ENCODE results near the gene MACROD1. TPM values are rescaled to one million over a fixed set of nuclear protein-coding genes. Genes with fewer than 3 reads are reported as not detected.
"Not testable (repeated sequence)": the region's sequence is repeated elsewhere in the genome, so short reads cannot be mapped to it uniquely, and the experiment has no call there.

Gene MACROD1
- total RNA-seq, 1 donor from 2014 or later: 12.3 TPM

- Histone ChIP-seq H3K36me3 (ENCODE audit: control insufficient read depth, insufficient read depth, low read length) (no peaks in the 10 kb centered on the region), H3K27me3 (ENCODE audit: control insufficient read depth, insufficient read depth, low read length) (peaks cover 7% of the 10 kb centered on the region), H3K4me3 (ENCODE audit: low read depth, low read length) (no peak overlapping the region)
- TF ChIP-seq CTCF (IDR thresholded peaks at IDR 0.05; ENCODE audit: insufficient read depth, low read length, poor library complexity, severe bottlenecking): no peak
- no peak for DNase-seq (ENCODE audit: low read depth)
Observed at GRCh38 chr11:64048042-64048854, 117.7 kb downstream of the MACROD1 start.

- H3K36me3 ChIP-seq (ENCODE audit: control insufficient read depth, insufficient read depth, low read length); H3K4me3 ChIP-seq (ENCODE audit: low read depth, low read length); DNase-seq (ENCODE audit: low read depth): not testable (repeated sequence)
- peaks cover 16% of the 10 kb centered on the region for H3K27me3 ChIP-seq (ENCODE audit: control insufficient read depth, insufficient read depth, low read length)
Observed at GRCh38 chr11:64047373-64047772, 118.5 kb downstream of the MACROD1 start.

DNA sequence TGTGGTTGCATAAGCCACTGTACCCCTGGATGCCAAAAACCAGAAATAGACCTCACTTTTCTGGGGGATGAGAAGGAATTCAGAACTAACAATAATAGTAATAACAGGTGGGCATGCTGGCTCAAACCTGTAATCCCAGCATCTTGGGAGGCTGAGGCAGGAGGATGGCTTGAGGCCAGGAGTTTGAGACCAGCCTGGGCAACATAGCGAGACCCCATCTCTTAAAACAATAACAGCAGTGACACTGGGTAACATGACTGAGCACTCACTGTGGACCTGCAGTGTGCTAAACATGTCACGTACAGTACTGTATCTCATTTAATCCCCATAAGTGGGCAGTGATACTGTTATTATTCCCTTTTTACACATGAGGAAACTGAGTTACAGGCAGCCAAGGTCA, 120.2 kb downstream of the MACROD1 start:
- no peak overlapping the region for H3K4me3 ChIP-seq (ENCODE audit: low read depth, low read length)
- no peak for TF ChIP-seq CTCF (IDR thresholded peaks at IDR 0.05; ENCODE audit: insufficient read depth, low read length, poor library complexity, severe bottlenecking)
- H3K36me3 ChIP-seq (ENCODE audit: control insufficient read depth, insufficient read depth, low read length): no peaks in the 10 kb centered on the region
- H3K27me3 ChIP-seq (ENCODE audit: control insufficient read depth, insufficient read depth, low read length): peaks cover 25% of the 10 kb centered on the region
- DNase-seq (ENCODE audit: low read depth): no peak

GRCh38 chr11:64044730-64045393, 121.1 kb downstream of the MACROD1 start:
- no peak for DNase-seq (ENCODE audit: low read depth)
- no peak overlapping the region for H3K4me3 ChIP-seq (ENCODE audit: low read depth, low read length)

GRCh38 chr11:64043545-64043944, 122.4 kb downstream of the MACROD1 start:
- H3K36me3 ChIP-seq (ENCODE audit: control insufficient read depth, insufficient read depth, low read length): no peaks in the 10 kb centered on the region
- DNase-seq (ENCODE audit: low read depth): no peak
- TF ChIP-seq CTCF (IDR thresholded peaks at IDR 0.05; ENCODE audit: insufficient read depth, low read length, poor library complexity, severe bottlenecking): no peak
- peaks cover 33% of the 10 kb centered on the region for H3K27me3 ChIP-seq (ENCODE audit: control insufficient read depth, insufficient read depth, low read length)
- H3K4me3 ChIP-seq (ENCODE audit: low read depth, low read length): no peak overlapping the region

More at GRCh38 chr11:64044730-64045393, 121.1 kb downstream of the MACROD1 start:
- Histone ChIP-seq H3K36me3 (ENCODE audit: control insufficient read depth, insufficient read depth, low read length) (no peaks in the 10 kb centered on the region), H3K27me3 (ENCODE audit: control insufficient read depth, insufficient read depth, low read length) (peaks cover 25% of the 10 kb centered on the region)
- TF ChIP-seq CTCF (IDR thresholded peaks at IDR 0.05; ENCODE audit: insufficient read depth, low read length, poor library complexity, severe bottlenecking): no peak

DNA sequence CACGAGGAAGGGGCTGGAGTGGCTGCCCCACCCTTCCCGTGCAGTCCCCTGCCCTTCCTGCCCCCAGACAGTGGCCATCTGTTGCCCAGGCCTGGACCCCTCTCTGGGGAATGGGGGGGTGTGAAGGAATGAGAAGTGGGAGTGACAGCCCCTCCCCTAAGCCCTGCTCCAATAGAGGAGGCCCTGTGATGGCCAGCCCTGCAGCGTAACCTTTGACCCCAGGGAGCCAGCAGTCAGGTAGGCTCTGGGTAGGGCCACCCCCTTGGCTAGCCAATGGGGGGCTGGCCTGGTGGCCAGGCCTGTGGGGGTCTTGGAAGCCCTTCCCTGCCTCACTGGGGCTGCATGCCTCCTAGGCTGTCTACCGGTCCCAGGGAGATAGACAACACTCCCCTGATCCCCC, 123.6 kb downstream of the MACROD1 start:
- Histone ChIP-seq H3K27me3 (ENCODE audit: control insufficient read depth, insufficient read depth, low read length) (peaks cover 44% of the 10 kb centered on the region), H3K4me3 (ENCODE audit: low read depth, low read length) (no peak overlapping the region), H3K36me3 (ENCODE audit: control insufficient read depth, insufficient read depth, low read length) (no peaks in the 10 kb centered on the region)
- no peak for TF ChIP-seq CTCF (IDR thresholded peaks at IDR 0.05; ENCODE audit: insufficient read depth, low read length, poor library complexity, severe bottlenecking)
- DNase-seq (ENCODE audit: low read depth): no peak

Measured in kidney epithelial cell (primary cell).